Retinal pigment epithelial cell (primary cell): ENCODE measurements around the gene UNC45A.
A peak's percentile ranks its signal among the peaks of the same experiment; 100 is the strongest.
"Not testable (repeated sequence)": the region's sequence is repeated elsewhere in the genome, so short reads cannot be mapped to it uniquely, and the experiment has no call there.

Experiments used
- DNase-seq: peaks from one replicate; pipeline ENCODE4 v3.0.0-alpha.2; 2010; ENCODE audit warnings: low read depth
- H3K4me3 ChIP-seq: 2 replicates; pipeline ENCODE4 v1.5.1; 2011; ENCODE audit warnings: mild to moderate bottlenecking, low read length, control low read depth, moderate library complexity
- TF ChIP-seq, protein P1 (sequence below): conservative IDR thresholded peaks from 2 replicates; pipeline ENCODE4 v1.5.1; 2011; ENCODE audit warnings: low read depth, low read length, control low read depth, inconsistent platforms

Gene UNC45A

DNA sequence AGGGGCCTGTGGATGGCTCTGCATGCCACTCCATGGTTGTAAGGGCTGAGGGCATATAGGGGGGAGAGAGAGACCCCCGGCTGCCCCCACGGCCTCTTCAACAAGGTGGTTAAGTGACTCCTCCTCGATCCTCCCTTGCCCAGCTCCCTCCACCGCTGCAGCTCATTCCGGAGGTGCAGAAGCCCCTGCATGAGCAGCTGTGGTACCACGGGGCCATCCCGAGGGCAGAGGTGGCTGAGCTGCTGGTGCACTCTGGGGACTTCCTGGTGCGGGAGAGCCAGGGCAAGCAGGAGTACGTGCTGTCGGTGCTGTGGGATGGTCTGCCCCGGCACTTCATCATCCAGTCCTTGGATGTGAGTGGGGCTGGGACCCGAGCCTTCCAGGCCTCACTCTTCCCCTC is 44.2 kb upstream of the UNC45A start:
- TF ChIP-seq, protein P1, sequence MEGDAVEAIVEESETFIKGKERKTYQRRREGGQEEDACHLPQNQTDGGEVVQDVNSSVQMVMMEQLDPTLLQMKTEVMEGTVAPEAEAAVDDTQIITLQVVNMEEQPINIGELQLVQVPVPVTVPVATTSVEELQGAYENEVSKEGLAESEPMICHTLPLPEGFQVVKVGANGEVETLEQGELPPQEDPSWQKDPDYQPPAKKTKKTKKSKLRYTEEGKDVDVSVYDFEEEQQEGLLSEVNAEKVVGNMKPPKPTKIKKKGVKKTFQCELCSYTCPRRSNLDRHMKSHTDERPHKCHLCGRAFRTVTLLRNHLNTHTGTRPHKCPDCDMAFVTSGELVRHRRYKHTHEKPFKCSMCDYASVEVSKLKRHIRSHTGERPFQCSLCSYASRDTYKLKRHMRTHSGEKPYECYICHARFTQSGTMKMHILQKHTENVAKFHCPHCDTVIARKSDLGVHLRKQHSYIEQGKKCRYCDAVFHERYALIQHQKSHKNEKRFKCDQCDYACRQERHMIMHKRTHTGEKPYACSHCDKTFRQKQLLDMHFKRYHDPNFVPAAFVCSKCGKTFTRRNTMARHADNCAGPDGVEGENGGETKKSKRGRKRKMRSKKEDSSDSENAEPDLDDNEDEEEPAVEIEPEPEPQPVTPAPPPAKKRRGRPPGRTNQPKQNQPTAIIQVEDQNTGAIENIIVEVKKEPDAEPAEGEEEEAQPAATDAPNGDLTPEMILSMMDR, result no peak
- H3K4me3 ChIP-seq, result no peak overlapping the region
- no peak for DNase-seq

DNA sequence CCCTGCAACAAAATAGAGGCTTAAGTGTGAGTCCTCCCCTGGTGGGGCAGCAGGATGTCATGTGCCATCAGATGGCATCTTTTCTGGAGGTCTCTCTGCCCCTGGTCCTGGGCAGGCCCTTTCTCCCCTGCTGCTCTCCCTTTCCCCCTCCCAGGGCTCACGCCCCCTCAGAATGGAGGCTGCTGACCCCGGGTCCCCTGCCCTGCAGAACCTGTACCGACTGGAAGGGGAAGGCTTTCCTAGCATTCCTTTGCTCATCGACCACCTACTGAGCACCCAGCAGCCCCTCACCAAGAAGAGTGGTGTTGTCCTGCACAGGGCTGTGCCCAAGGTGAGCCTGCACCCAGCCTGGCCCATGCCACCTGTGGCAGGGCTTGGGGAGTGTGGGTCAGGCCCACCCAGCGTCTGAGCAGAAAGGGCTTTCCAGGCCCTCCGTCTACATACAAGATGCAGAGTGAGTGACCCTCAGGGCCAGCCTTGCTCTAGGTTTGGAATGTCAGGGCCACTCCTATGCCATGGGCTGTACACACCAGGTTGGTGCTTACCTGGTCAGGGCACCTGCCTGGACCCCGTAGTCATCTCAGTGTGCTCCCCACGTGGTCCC is 43.6 kb upstream of the UNC45A start:
- H3K4me3 ChIP-seq, result no peak overlapping the region
- DNase-seq, result no peak
- TF ChIP-seq, protein P1, result no peak

DNA sequence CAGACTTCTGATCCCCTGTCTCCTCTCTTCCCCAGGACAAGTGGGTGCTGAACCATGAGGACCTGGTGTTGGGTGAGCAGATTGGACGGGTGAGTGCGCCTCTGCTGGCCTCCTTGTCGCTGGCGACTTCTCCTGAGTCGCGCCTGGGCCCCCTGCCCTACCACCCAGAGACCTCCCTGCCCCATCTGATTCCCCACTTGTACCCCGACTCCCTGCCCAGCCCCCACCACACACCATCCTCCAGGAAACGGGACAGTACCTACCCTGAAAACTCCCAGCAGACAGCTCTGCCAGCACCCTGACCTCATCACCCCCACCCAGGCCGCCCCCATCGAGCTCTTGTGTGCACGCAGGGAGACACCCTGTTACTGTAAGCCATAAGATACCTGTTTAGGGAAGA is 43.1 kb upstream of the UNC45A start:
- H3K4me3 ChIP-seq, result no peak overlapping the region
- no peak for DNase-seq
- TF ChIP-seq, protein P1, result no peak

DNA sequence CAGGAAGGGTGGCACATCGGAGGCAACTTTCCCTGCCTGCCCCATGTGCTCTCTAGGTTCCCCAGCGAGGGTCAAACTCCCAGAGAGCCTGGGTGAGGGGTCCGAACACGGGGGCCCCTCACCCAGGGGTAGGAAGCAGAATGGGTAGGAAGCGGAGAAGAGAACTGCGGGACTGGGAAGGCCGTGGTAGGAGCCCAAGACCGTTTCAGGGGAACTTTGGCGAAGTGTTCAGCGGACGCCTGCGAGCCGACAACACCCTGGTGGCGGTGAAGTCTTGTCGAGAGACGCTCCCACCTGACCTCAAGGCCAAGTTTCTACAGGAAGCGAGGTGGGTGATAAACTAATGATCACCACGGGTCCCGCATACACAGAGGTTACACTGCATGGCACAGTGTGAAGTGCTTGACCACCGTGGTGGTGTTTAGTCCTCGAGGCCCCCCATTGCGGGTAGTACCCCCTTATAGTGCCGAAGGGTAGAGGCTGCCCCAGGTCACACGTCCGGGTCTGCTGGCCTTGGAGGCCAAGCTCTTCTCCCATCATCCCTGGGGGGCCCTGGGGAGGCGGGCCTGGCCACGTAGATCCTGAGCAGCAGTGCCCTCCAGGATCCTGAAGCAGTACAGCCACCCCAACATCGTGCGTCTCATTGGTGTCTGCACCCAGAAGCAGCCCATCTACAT is 42.4 kb upstream of the UNC45A start:
- no peak overlapping the region for H3K4me3 ChIP-seq
- DNase-seq, result no peak
- TF ChIP-seq, protein P1, result no peak

DNA sequence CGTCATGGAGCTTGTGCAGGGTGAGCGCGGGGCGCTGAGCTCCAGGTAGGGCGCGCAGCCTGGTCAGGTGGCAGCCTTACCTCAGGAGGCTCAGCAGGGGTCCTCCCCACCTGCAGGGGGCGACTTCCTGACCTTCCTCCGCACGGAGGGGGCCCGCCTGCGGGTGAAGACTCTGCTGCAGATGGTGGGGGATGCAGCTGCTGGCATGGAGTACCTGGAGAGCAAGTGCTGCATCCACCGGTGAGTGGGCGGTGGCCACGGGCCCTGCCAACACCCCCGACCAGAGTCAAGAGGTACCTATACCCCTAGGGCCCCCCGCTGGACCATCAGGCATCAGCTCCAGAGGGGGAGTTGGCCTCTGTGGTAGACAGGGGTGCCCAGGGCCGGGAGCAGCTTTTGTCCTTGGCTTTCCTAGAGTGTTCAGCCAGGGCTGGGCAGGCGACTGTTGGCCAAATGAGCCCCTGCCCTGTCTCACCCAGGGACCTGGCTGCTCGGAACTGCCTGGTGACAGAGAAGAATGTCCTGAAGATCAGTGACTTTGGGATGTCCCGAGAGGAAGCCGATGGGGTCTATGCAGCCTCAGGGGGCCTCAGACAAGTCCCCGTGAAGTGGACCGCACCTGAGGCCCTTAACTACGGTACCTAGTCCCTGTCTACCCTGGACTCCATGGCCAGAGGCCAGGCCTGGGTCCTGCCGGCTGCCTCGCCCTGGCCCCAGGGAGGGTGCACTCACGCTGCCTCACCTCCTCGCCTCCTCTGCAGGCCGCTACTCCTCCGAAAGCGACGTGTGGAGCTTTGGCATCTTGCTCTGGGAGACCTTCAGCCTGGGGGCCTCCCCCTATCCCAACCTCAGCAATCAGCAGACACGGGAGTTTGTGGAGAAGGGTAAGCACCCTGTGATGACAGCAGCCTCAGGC is 41.7 kb upstream of the UNC45A start:
- no peak for DNase-seq
- TF ChIP-seq, protein P1, result peak; percentile 17
- H3K4me3 ChIP-seq, result no peak overlapping the region

DNA sequence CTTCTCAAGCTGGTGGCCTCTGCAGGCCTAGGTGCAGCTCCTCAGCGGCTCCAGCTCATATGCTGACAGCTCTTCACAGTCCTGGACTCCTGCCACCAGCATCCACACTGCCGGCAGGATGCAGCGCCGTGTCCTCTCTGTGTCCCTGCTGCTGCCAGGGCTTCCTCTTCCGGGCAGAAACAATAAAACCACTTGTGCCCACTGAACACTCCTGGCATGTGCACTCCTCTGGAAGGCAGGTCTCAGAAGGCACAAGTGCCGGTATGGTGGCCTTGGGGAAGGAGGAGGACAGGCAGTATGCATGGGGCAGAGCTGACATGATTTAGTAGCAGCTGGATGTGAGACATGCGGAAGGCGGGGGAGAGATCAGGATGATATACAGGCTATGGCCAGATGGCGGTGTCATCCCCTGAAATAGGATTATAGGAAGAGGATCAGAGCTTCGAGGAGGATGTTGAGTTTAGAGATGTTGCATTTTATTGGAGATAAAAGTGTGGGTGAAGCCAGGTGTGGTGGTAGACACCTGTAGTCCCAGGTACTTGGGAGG is 39.4 kb upstream of the UNC45A start:
- H3K4me3 ChIP-seq, result no peak overlapping the region
- TF ChIP-seq, protein P1, result no peak
- DNase-seq, result no peak

DNA sequence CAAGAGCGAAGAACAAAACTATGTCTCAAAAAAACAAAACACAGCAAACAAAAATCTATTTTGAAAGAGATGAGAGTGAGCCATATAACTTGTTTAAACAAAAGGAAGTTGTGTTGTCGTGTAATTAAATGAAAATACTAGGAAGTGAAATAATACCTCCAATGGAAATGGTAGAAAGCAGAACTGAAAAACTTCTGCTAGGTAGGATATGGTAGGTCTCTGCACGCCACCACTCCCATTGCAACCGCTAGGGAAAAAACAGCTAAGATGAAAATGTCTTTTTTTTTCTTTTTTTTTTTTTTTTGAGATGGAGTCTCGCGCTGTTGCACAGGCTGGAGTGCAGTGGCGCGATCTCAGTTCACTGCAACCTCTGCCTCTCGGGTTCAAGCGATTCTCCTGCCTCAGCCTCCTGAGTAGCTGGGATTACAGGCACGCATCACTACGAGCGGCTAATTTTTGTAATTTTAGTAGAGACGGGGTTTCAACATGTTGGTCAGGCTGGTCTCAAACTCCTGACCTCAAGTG is 37.9 kb upstream of the UNC45A start:
- DNase-seq, H3K4me3 ChIP-seq: not testable (repeated sequence)
